Measurements from ENCODE around the gene RAB30.
A peak's percentile ranks its signal among the peaks of the same experiment; 100 is the strongest.

RAB30 gene

DNA sequence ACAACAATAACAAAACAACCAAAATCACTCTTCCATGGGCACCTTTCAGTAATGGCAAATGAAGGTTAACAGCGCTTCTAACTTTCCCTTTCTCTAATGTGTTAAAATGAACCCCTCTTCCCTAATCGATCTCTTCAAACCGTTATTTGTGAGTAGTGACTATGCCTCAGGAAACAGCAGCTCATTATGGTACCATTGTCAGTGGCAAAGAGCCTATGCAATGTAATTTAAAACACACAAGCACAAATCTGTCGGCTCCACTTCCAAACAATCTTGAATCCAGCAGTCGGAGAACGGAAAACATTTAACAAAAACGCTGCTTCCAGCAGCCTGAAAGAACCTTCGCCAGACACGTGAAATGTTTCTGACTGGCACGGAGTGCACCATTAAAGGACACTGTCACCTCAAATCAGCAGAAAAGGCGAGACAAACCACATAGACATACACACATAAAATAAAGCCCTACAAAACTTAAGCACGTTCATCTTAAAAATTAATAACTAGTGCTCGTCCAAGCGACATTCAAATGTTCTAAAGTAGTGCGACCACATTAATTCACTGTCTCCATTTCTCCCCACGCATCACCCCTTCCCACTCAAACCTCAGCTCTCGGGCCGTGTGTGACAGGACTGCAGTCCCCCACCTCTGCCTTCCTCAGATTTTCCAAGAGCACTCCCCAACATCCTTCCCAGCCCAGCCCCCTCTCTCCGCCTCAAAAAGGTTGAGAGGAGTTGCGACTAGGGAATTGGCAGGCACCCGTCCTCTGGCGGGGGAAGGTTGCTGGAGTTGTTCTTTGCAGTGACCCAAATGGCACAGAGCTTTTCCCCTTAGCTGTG, 748 bp downstream of the RAB30 start:
- DNase-seq (ENCODE audit: low spot score): no peak

DNA sequence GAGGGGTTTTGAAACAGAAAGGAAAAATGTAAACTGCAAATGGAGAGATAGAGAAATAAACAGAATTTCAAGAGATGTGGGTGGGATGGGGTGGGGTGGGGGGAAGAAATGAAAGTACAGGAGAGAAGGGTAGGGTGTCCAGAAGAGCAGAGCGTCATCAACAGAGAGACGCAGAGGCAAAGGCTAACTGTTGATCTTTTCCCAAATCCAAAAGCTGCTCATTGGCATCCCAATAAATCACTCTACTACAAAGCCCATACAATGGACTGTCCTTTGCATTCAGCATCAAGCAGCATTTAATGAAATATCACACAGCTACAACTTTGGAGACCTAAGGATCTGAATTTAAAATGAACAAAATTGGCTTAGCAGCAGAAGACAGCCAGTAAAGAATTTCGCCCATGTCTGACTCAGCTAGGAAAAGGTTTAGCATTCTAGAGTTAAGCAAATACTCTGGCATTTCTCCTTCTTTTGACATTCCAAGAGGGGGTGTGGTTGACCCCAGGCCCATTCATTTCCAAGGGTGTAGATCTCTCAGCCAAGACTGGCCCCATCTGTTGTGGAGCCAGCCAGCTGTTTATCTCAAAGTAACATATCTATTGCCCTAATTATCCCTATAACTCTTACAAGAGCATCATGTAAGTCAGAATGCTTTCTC, 1.5 kb downstream of the RAB30 start:
- DNase-seq (ENCODE audit: low spot score): no peak

DNA sequence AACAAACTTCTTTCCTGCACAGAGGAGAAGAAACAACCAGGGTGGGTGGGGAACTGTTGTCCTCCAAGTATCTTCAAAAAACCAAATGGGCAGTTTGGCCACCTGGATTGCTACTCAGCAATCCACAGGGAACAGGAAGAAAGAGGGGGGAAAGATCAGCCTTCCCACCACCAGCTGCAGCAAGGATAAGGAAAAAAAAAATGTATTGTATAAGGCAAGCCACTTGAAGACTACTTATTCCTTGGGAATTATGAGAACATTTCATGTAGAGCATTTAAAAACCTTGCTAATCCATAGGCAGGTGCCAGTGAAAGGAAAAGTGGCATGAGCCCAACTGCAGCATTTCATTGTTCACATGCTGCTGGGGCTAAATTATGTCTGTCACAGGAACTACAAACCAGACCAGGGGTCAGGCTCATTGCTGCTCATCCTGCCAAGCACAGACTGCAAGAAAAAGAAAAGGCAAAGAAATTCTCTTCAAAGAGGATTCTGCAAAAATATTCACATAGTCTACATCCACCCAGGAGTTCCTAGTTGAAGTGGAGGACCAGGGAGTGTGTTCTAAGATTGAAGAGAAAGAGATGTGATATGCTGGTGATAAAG, 2.2 kb downstream of the RAB30 start:
- no peak for DNase-seq (ENCODE audit: low spot score)

DNA sequence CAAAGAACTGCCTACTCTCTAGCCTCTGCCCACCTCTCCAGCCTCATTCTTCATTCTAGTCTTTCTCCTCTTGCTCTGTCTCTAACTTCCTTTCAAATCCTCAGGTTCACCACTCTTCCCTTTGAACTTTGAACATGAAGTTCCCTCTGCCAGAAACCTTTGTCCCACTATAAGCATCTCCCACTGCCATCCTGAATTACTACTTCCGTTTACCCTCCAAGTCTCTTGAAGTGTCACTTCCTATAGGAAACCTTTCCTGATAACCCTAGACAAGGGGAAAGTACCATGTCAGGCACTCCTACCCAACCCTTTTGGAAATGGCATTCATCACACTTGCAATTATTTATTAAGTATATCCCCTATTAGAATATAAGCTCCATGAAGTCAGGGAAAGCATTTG, 3.1 kb downstream of the RAB30 start:
- no peak for DNase-seq (ENCODE audit: low spot score)

DNA sequence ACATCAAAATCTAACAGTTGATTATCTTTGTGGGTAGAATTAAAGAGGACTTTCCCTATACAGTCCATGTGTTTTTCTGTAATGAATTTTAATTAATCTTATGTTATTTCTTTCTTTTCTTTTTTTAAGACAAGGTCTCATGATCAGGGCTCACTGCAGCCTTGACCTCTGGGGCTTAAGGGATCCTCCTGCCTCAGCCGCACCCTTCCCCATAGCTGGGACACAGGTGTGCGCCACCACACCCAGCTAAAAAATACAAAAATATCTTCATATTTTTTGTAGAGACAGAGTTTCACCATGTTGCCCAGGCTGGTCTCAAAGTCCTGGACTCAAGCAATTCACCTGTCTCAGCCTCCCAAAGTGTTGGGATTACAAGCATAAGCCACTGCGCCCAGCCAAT, 7.7 kb downstream of the RAB30 start:
- DNase-seq (ENCODE audit: low spot score): no peak

DNA sequence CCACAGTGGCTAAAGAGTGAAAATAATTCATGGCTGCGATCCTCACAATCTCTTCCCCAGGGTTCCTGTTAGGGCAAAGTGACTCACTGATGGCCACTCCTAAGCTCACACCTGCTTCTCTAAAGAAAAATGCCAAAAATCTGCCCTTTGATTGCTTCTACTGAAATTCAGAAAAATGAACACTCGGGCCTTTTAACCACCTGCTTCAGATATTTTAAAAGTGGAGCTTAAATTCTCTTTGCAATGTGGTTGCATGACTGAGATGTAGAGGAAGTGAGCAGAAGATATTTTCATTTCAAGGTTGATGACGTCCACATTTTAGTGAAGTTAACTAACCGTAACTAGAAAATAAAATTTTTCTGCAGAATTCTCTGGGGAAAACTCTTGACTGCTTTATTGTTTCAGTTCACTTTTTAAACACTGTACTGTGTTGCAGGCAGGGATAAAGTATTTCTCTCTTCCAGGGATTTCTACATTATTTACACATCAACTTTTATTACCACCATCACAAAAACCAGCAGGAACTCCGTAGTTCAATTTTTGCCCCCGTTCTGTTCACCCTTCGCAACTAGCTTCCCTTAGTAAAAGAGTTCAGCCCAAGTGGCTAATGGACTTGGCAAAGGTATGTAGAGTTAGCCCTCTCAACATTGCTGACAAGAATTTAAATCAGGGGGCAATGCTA, 8.5 kb downstream of the RAB30 start:
- peak; percentile 73 for DNase-seq (ENCODE audit: low spot score)

DNA sequence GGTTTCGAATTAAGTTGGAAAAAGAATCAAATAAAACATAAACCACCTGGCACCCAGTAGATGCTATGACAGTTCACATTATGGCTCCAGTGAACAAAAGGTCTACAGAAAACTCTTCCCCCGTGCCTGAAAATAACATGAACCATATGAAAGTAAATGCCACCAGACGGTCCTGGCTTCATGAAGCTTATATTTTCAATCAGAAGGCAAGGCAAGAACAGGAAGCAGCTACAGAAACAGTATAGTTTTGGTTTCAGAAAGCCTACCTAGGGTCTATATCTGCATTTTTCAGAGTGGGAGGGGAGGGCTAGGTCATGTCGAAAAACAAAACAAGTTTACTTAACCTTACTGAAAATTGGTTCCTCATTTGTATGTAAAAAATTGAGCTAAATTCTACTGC, 9.8 kb downstream of the RAB30 start:
- DNase-seq (ENCODE audit: low spot score): peak; percentile 70

DNA sequence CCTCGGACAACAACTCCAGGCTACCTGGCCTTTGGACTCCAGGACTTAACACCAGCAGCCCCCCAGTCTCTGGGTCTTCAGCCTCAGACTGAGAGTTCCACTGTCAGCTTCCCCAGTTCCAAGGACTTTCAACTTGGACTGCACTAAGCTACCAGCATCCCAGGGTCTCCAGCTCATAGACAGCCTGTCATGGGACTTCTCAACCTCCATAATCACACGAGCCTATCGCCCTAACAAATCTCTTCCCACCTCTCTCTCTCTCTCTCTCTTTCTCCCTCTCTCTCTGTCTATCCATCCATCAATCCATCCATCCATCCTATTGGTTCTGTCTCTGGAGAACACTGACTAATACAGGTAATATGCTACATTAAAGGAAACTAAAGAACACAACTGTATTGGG, 10.7 kb downstream of the RAB30 start:
- no peak for DNase-seq (ENCODE audit: low spot score)

DNA sequence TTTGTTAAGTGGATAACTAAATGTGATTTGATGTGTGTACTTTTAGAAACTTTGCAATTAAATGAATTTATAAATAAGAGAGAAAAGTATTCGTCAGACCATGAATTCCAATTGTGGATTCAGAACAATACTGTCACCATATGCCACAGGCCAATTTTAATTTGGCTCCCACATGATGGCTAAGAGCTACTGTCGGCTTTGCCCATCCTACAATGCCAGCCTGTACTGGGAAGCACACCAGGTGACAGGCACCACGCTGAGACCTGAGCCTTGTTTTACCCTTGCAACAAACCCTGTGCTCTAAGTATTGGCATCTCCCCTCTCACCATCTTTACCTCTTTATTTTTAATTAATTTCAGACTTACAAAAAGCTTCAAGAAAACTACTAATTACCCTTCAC, 14.0 kb downstream of the RAB30 start:
- DNase-seq (ENCODE audit: low spot score): no peak

DNA sequence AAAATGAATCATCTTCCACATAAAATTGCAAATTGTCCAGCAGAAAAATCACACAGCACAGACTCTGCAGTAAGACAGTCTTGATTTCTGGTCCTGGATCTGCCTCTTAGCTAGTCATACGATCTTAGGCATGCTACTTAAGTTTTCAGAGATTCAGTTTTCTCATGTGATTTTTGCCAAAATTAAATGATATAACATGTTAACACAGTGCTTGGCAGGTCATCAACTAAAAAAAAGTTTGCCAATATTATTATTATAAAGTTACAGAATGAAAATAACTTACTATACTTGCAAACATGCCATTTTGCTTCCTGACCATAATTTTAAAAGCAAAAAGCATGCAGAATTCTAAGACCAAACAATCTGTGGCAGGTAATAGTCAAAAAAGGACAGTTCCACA, 15.1 kb downstream of the RAB30 start:
- no peak for DNase-seq (ENCODE audit: low spot score)

DNA sequence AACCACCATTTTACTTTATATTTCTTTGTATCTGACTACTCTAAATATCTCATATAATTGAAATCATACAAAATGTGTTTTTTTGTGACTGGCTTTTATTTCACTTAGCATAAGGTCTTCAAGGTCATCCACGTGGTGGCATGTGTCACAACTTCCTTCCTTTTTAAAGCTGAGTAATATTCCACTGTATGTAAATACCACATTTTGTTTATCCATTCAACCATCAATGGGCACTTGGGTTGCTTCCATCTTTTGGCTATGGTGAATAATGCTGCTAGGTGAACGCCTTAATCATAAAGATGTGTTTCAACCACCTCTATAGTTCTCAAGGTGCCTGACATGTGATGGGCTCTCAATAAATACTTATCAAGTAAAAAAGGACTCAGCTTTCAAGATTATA, 15.5 kb downstream of the RAB30 start:
- DNase-seq (ENCODE audit: low spot score): no peak

DNA sequence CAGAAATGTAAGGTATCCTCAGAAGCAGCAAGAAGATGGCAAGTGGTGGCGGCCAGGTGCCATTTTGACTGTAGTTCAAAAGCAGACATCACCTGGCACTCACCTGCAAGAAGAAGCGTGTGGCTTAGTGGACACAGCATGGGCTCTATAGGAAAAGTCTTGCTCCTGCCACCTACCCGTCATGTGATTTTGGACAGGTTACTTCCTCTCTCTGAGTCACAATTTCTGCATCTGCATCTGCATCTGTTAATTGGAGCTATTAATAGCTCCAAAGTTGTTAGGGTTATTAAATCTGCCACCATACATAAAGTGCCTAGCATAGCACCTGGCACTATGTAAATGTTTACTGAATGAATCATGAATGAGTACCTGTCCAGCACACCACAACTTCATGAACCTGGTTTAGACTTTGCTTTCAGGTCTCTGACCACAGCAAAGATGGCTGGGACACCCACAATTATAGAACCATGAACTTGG, 16.8 kb downstream of the RAB30 start:
- DNase-seq (ENCODE audit: low spot score): peak; percentile 33

DNA sequence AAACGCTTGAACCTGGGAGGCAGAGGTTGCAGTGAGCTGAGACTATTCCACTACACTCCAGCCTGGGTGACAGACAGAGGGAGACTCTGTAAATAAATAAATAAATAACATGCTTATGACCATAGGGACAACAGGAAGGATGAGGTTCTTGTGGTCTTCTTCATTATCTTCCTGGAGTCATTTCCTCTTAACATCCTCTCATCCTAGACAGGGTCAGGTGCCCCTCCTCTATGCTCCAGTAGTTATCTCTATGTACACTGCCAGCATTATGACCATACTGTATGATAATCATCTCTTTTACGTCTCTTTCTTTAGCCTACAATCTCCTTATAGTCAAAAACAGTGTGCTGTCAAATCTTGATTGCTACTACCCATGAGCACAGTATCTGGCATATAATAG, 17.7 kb downstream of the RAB30 start:
- peak; percentile 57 for DNase-seq (ENCODE audit: low spot score)

DNA sequence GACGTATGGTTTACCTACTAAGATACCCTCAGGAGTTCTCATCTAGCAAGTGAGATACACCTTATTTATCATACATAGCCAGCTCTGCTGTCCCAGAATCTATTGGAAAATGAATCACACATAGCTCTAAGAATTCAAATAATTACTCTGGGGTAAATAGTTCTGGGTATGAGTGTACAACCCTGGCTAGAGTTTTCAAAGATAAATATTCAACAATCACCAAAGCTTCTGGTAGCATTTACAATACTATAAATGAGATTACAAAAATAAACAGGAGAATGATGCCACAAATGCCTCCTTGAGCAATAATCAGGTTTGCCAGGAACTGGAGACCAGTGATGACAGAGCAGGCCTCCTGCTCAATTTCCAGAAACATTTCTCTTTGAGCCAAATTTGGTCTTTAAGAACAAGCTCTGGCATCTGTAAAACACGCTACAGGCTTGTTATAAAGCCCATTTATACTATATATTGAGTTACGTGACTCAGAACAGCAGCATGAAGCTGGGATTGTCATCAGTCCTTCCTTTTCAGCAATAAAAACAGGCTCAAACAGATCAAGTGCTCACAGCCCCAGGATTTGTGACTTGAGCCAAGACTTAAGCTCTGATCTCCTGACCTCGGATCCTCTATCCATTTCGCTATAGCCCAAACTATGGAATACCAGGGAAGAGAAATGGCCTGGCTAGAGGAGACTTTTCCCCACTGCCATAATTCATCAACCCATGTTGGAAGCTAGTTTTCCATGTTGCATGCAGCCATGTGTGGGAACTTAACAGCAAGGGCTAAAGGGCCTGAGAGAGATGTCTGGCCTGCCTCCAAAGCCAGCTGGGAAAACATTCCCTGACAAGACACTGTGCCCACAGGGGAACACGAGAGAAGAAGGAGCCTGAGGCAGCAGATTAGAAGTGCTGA, 19.7 kb downstream of the RAB30 start:
- no peak for DNase-seq (ENCODE audit: low spot score)

DNA sequence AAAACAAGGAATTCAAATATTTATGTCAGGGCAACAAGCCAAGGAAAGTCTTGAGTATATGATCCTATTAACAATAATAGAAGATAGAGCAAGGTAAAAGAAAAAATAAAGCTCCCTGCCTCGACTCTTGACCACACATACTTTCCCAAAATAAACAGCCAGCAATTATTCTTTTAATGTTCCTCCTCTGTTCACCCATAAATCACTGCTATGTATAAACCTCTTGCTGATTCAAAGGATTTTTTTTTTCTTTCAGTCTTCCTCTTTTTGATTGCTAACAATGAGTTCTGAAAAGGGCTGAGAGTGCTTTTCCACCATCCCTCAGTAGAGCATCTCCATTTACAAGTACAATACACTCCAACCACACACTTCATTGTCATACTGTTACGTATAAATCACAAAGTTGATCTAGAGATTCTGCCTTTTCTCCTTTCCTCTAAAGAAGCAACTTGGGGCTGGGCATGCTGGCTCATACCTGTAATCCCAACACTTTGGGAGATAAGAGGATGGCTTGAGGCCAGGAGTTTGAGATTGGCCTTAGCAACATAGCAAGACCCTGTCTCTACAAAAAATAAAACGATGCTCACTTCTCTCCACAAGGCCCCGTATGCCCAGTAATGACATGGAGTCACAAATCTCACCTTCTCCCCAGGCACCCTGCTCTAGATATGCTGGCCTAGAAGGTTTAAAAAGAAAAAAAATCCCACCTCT, 24.0 kb downstream of the RAB30 start:
- DNase-seq (ENCODE audit: low spot score): no peak

DNA sequence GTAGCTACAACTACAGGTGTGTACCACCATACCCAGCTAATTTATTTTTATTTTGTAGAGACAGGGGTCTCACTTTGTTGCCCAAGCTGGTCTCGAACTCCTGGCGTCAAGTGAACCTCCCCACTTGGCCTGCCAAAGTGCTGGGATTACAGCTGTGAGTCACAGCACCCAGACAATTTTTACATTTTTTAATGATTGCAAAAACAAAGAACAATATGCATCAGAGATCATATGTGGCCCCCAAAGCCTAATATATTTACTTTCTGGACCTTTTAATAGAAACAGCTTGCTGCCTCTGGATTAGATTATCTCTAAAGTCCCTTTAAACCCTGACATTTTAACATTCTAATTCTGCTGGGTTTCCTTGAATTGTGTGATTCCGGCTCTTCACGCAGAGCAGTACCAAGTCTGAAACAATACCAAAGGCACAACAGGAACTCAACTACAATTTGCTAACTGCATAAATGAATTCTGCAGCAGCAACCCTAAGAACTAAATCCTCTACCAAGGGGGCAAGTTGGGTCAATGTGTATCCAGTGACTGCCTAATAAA, 25.0 kb downstream of the RAB30 start:
- DNase-seq (ENCODE audit: low spot score): no peak

DNA sequence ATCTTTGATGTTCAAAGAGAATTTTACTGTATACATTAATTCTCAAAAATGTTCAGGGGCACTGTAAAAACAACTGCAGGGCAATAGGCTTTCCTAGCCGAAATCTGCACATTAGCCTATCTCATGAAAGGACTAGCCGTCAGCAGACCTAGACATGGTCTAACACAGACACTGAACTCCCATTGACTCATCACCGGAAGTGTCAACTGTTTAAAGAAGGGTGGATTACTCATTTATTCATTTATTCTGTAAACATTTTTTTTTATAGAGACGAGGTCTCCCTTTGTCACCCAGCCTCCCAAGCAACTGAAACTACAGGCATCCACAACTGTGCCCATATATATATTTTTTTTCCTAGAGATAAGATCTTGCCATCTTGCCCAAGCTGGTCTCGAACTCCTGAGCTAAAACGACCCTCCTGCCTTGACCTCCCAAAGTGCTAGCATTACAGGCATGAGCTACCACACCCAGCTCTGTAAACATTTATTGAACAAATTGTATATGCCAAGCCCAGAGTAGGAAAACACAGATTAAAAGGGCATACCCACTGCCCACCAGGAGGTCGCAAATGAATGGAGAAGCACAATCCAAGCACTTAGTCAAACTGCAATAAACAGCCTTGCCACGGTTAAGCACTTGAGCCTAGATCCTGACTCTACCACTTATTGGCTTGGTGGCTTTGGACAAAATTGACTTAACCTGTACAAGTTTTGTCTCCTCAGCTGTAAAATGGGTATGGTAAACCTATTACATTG, 26.6 kb downstream of the RAB30 start:
- DNase-seq (ENCODE audit: low spot score): no peak

DNA sequence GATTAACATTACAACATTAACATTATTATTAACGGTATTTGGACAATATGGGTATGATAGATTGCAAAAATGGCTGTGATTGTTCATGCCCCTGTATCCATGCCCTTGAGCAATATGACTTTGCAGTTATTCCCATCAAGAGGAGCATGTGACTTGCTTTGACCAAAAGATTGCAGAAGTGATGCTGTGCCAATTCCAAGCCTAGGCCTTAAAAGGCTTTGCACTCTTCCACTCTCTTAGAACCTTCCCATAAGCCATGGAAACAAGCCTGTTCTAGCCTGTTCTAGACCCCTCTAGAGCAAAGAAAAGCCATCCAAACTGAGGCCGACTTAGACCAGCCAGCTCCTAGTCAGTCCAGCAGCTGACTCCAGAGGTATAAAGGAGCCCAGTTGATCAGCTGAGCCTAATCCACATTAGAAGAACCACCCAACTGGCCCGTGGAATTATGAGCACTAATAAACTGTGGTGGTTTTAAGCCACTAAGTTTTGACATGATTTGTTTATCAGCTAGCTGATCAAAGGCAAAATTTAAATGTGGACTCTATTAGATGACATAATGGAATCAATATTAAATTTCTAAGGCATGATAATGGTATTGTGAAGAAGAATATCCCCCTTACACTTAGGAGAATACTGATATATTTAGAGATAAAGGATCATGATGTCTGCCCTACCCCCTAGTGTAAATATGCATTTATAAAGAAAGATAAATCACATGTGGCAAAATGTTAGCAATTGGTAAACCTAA, 28.6 kb downstream of the RAB30 start:
- DNase-seq (ENCODE audit: low spot score): no peak

DNA sequence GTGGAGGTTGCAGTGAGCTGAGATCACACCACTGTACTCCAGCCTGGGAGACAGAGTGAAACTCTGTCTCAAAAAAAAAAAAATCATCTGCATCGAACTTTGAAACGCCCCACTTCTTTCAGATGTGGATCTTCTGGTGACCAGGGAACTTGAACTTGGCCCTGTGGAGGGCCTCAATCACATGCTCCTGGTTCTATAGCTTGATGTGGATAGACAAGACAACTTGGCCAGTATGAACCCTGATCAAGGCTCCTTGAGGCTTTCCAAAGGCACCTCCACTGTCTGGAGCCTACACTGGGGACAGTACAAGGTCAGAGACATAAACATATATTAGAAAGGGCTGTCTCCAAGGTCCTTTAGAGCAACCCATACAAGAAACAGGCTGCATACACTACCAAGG, 30.6 kb downstream of the RAB30 start:
- no peak for DNase-seq (ENCODE audit: low spot score)

Data from germinal center (tissue), 1 donor.